ENCODE results near the gene XRCC5.

- TF ChIP-seq CTCF (optimal IDR thresholded peaks at IDR 0.05 in 1 of 3, IDR thresholded peaks at IDR 0.05 in 1 of 3, conservative IDR thresholded peaks at IDR 0.05 in 1 of 3; ENCODE audit: extremely low read depth in 1 of 3, insufficient read depth in 2 of 3, low read length in 3 of 3): no peak
- TF ChIP-seq EZH2 (IDR thresholded peaks at IDR 0.05; ENCODE audit: low read length): no peak
These were observed 8.0 kb upstream of the XRCC5 start for GRCh38 chr2:216101109-216101508.
